Stomach (tissue), 9 donors: ENCODE measurements around the gene CCDC80. TPM values are rescaled to one million over a fixed set of nuclear protein-coding genes. Genes with fewer than 3 reads are reported as not detected.
A peak's percentile ranks its signal among the peaks of the same experiment; 100 is the strongest.

ENCODE experiments used
- DNase-seq, 2 donors: peaks; one replicate each; pipeline versions ENCODE4 v3.0.0 to v3.0.0-alpha.2; 2013 to 2019
- H3K27ac ChIP-seq, 5 donors: fragments of 200-600 bp in 4 of 5; sonication (generic) in 4 of 5; one replicate each; pipeline ENCODE4 v1.5.1; 2013 to 2019; ENCODE audit warnings: mild to moderate bottlenecking in 1 of 5, moderate library complexity in 1 of 5
- H3K27me3 ChIP-seq, 3 donors: fragments of 200-600 bp; sonication (generic); one replicate each; pipeline ENCODE4 v1.5.1; 2017 to 2019; ENCODE audit warnings: mixed run types in 1 of 3
- H3K36me3 ChIP-seq, 4 donors: fragments of 200-600 bp; sonication (generic); 1 replicate in 3 of 4; 2 replicates in 1 of 4; pipeline ENCODE4 v1.5.1; 2016 to 2019
- H3K4me1 ChIP-seq, 4 donors: fragments of 200-600 bp; sonication (generic); one replicate each; pipeline ENCODE4 v1.5.1; 2016 to 2019
- H3K4me3 ChIP-seq, 4 donors: fragments of 200-600 bp; sonication (generic) in 3 of 4; one replicate each; pipeline ENCODE4 v1.5.1; 2016 to 2019; ENCODE audit warnings: mild to moderate bottlenecking in 1 of 4
- H3K9me3 ChIP-seq, 4 donors: fragments of 200-600 bp; sonication (generic); one replicate each; pipeline ENCODE4 v1.5.1; 2016 to 2019
- CTCF ChIP-seq, 7 experiments: fragments of 450-650 bp in 4 of 7; fragments of 200-600 bp in 3 of 7; sonication (generic) in 3 of 7; IDR thresholded peaks; one replicate each; pipeline ENCODE4 v1.5.1; 2016 to 2019; ENCODE audit warnings: antibody characterized with exemption in 7 of 7, control low read depth in 2 of 7, mild to moderate bottlenecking in 1 of 7
- EP300 ChIP-seq: sonication (generic); formaldehyde crosslinking; IDR thresholded peaks from one replicate; pipeline ENCODE4 v1.6.1; 2017; ENCODE audit warnings: antibody characterized with exemption
- POLR2A ChIP-seq, 4 donors: fragments of 450-650 bp; IDR thresholded peaks; one replicate each; pipeline ENCODE4 v1.6.1; 2016; ENCODE audit warnings: antibody characterized with exemption in 4 of 4, control low read depth in 2 of 4, mild to moderate bottlenecking in 1 of 4, moderate library complexity in 1 of 4
- POLR2AphosphoS5 ChIP-seq, 3 donors: sonication (generic); formaldehyde crosslinking; IDR thresholded peaks; one replicate each; pipeline ENCODE4 v1.6.1; 2016; ENCODE audit warnings: antibody characterized with exemption in 3 of 3
- WGBS, 5 donors: extraction: QIAGEN DNeasy Blood & Tissue Kit in 3 of 5; methylation state at CpG; one replicate each; pipeline versions ENCODE4 v1.1.5 to v1.1.7; 2013 to 2018; 5-methylcytosine and 5-hydroxymethylcytosine counted together
- intact Hi-C: fragments of 100-400 bp; cut with DNase I; formaldehyde crosslinking; loops from one replicate; pipeline ENCODE4 v1.15.1; 2023; ENCODE audit warnings: low total_unique reads
- polyA plus RNA-seq, 3 donors: library from polyadenylated mRNA; stranded (reverse); fragments of 200-250 nt; gene quantifications; one replicate each; pipeline ENCODE4 v1.2.3, GENCODE V29; 2013
- total RNA-seq, 5 donors: library from RNA; depleted of rRNA; stranded (reverse); fragments of >200 nt; gene quantifications; one replicate each; pipeline versions ENCODE4 v1.1.0 to v1.2.3, GENCODE V29; 2014 to 2016
- donor health status: healthy with polysubstance abuse.
- donor health status: Bipolar disorder and iron deficiency.
- donor health status: healthy.

The CCDC80 gene
- total and polyA plus RNA-seq, 8 donors = 2.3 to 158 (median 11.5) TPM

- intact Hi-C loops = loop anchor here (5.0 kb wide), 1 partner anchor 323 kb away; no protein-coding TSS in a partner anchor
- no peak for DNase-seq
- Histone ChIP-seq H3K9me3 (no peaks in the 10 kb centered on the region), H3K4me3 (no peak overlapping the region), H3K27ac (no peak overlapping the region), H3K4me1 (peaks cover 0 to 9% (median 0%) of the 10 kb centered on the region in 4 donors), H3K36me3 (no peaks in the 10 kb centered on the region), H3K27me3 (peaks cover 0 to 5% (median 0%) of the 10 kb centered on the region in 3 donors)
- no peak for TF ChIP-seq POLR2AphosphoS5 (IDR thresholded peaks at IDR 0.05)
- TF ChIP-seq POLR2A (IDR thresholded peaks at IDR 0.05) = no peak
- TF ChIP-seq CTCF (IDR thresholded peaks at IDR 0.05) = no peak
- TF ChIP-seq EP300 = no peak
- 75 to 90% (median 81%) methylated on average over 1 of the region's 1 CpG for WGBS, 5 donors
These were observed 8.5 kb upstream of the CCDC80 start for GRCh38 chr3:112649478-112649735.

GRCh38 chr3:112647122-112647521 is 6.2 kb upstream of the CCDC80 start:
- TF ChIP-seq EP300 = no peak
- peak in 1 of 3 donors; percentile 21 for TF ChIP-seq POLR2AphosphoS5 (IDR thresholded peaks at IDR 0.05)
- no peak for TF ChIP-seq CTCF (IDR thresholded peaks at IDR 0.05)
- no peak for TF ChIP-seq POLR2A (IDR thresholded peaks at IDR 0.05)
- Histone ChIP-seq H3K9me3 (no peaks in the 10 kb centered on the region), H3K4me1 (peaks cover 0 to 21% (median 10%) of the 10 kb centered on the region in 4 donors), H3K4me3 (no peak overlapping the region), H3K27ac (no peak overlapping the region), H3K27me3 (peaks cover 0 to 11% (median 0%) of the 10 kb centered on the region in 3 donors), H3K36me3 (no peaks in the 10 kb centered on the region)
- DNase-seq = no peak
- intact Hi-C loops = loop anchor here (5.0 kb wide), 1 partner anchor 325 kb away; no protein-coding TSS in a partner anchor
- WGBS, 5 donors = 45 to 67% (median 46%) methylated on average over 5 of the region's 5 CpGs

GRCh38 chr3:112646623-112647022 is 5.7 kb upstream of the CCDC80 start:
- no peak for DNase-seq
- WGBS, 5 donors = 31 to 59% (median 54%) methylated on average over 7 of the region's 7 CpGs
- peaks cover 2 to 26% (median 13%) of the 10 kb centered on the region in 4 donors for H3K4me1 ChIP-seq
- peaks cover 0 to 11% (median 0%) of the 10 kb centered on the region in 3 donors for H3K27me3 ChIP-seq
- no peaks in the 10 kb centered on the region for H3K36me3 ChIP-seq
- H3K27ac ChIP-seq = no peak overlapping the region
- no peak for TF ChIP-seq EP300
- TF ChIP-seq POLR2AphosphoS5 (IDR thresholded peaks at IDR 0.05) = no peak
- no peak for TF ChIP-seq CTCF (IDR thresholded peaks at IDR 0.05)
- no peak for TF ChIP-seq POLR2A (IDR thresholded peaks at IDR 0.05)
- no peaks in the 10 kb centered on the region for H3K9me3 ChIP-seq
- no peak overlapping the region for H3K4me3 ChIP-seq
- intact Hi-C loops = loop anchor here (5.0 kb wide), 1 partner anchor 326 kb away; no protein-coding TSS in a partner anchor

- intact Hi-C loops = no loop called here
- WGBS, 5 donors = 58 to 83% (median 71%) methylated on average over 3 to 4 of the region's 4 CpGs
- Histone ChIP-seq H3K27me3 (peaks cover 0 to 11% (median 0%) of the 10 kb centered on the region in 3 donors), H3K36me3 (no peaks in the 10 kb centered on the region), H3K27ac (no peak overlapping the region), H3K4me1 (peaks cover 7 to 42% (median 19%) of the 10 kb centered on the region in 4 donors), H3K4me3 (no peak overlapping the region), H3K9me3 (no peaks in the 10 kb centered on the region)
- no peak for DNase-seq
- TF ChIP-seq POLR2AphosphoS5 (IDR thresholded peaks at IDR 0.05) (no peak), POLR2A (IDR thresholded peaks at IDR 0.05) (no peak), CTCF (IDR thresholded peaks at IDR 0.05) (no peak), EP300 (no peak)
These were observed 3.5 kb upstream of the CCDC80 start for GRCh38 chr3:112644453-112644852.
